ENCODE results near the gene FFAR3.
"Not testable (repeated sequence)": the region's sequence is repeated elsewhere in the genome, so short reads cannot be mapped to it uniquely, and the experiment has no call there.

The FFAR3 gene

GRCh38 chr19:35378356-35378755 is 20.1 kb downstream of the FFAR3 start:
- DNase-seq = no peak

- not testable (repeated sequence) for DNase-seq
These were observed 21.3 kb downstream of the FFAR3 start for GRCh38 chr19:35379545-35379944.

GRCh38 chr19:35379992-35380391 is 21.7 kb downstream of the FFAR3 start:
- no peak for DNase-seq

GRCh38 chr19:35380450-35381124 is 22.3 kb downstream of the FFAR3 start:
- DNase-seq = no peak

- DNase-seq = no peak
These were observed 23.1 kb downstream of the FFAR3 start for GRCh38 chr19:35381318-35381717.

GRCh38 chr19:35381926-35382325 is 23.7 kb downstream of the FFAR3 start:
- no peak for DNase-seq

- DNase-seq = no peak
These were observed 25.3 kb downstream of the FFAR3 start for GRCh38 chr19:35383536-35383935.

- no peak for DNase-seq
These were observed 30.2 kb downstream of the FFAR3 start for GRCh38 chr19:35388277-35389054.

- no peak for DNase-seq
These were observed 31.1 kb downstream of the FFAR3 start for GRCh38 chr19:35389192-35389861.

- DNase-seq = no peak
These were observed 34.8 kb downstream of the FFAR3 start for GRCh38 chr19:35392742-35393715.

GRCh38 chr19:35395382-35396199 is 37.3 kb downstream of the FFAR3 start:
- DNase-seq = no peak

- no peak for DNase-seq
These were observed 38.1 kb downstream of the FFAR3 start for GRCh38 chr19:35396240-35396885.

GRCh38 chr19:35397064-35397463 is 38.8 kb downstream of the FFAR3 start:
- DNase-seq = no peak

GRCh38 chr19:35398570-35398969 is 40.3 kb downstream of the FFAR3 start:
- DNase-seq = no peak

- no peak for DNase-seq
These were observed 41.0 kb downstream of the FFAR3 start for GRCh38 chr19:35399231-35399630.

GRCh38 chr19:35399948-35400772 is 41.9 kb downstream of the FFAR3 start:
- DNase-seq = no peak

- DNase-seq = no peak
These were observed 42.5 kb downstream of the FFAR3 start for GRCh38 chr19:35400773-35401100.

- not testable (repeated sequence) for DNase-seq
These were observed 43.2 kb downstream of the FFAR3 start for GRCh38 chr19:35401416-35401815.

GRCh38 chr19:35403116-35403760 is 45.0 kb downstream of the FFAR3 start:
- DNase-seq = no peak

All from midbrain (tissue), 1 donor.